Colonic mucosa (tissue), 4 donors: ENCODE results near the gene RNF214. TPM values are rescaled to one million over a fixed set of nuclear protein-coding genes. Genes with fewer than 3 reads are reported as not detected.
"Not testable (repeated sequence)": the region's sequence is repeated elsewhere in the genome, so short reads cannot be mapped to it uniquely, and the experiment has no call there.

ENCODE experiments used
- DNase-seq: peaks from one replicate; pipeline ENCODE4 v3.0.0-alpha.2; 2020
- H3K27ac ChIP-seq: fragments of 200-600 bp; one replicate; pipeline ENCODE4 v1.8.0; 2021
- H3K27me3 ChIP-seq: fragments of 200-600 bp; one replicate; pipeline ENCODE4 v1.8.0; 2021
- H3K36me3 ChIP-seq: fragments of 200-600 bp; one replicate; pipeline ENCODE4 v1.8.0; 2021
- H3K4me1 ChIP-seq: fragments of 200-600 bp; one replicate; pipeline ENCODE4 v1.8.0; 2021; ENCODE audit warnings: mild to moderate bottlenecking
- H3K4me3 ChIP-seq: fragments of 200-600 bp; one replicate; pipeline ENCODE4 v1.8.0; 2021
- H3K9ac ChIP-seq, 2 donors: one replicate each; pipeline ENCODE4 v1.7.0; 2013; ENCODE audit warnings: control low read depth in 2 of 2, low read depth in 2 of 2, low read length in 2 of 2
- H3K9me3 ChIP-seq: fragments of 200-600 bp; one replicate; pipeline ENCODE4 v1.8.0; 2021
- CTCF ChIP-seq: fragments of 200-600 bp; IDR thresholded peaks from one replicate; pipeline ENCODE4 v1.8.0; 2022; ENCODE audit warnings: antibody characterized with exemption, mild to moderate bottlenecking
- intact Hi-C: fragments of 100-400 bp; cut with DNase I; formaldehyde crosslinking; loops from one replicate; pipeline ENCODE4 v1.14.1; 2022
- total RNA-seq, 2 donors: library from RNA; stranded (reverse); fragmentation: NEBNext Ultra II Directional in 1 of 2; extraction: Animal tissue kit (Norgen Biotek cat#: 25700) in 1 of 2; gene quantifications; one replicate each; pipeline ENCODE4 v1.2.1, GENCODE V29; 2021
- donor health status: healthy.
- donor health status: DM: no; HTN: no; CAD: no.
- donor health status: DM: no; HTN: no; CAD: no.

The RNF214 gene
- total RNA-seq, 2 donors from 2014 or later: 20.0 to 20.3 TPM

DNA sequence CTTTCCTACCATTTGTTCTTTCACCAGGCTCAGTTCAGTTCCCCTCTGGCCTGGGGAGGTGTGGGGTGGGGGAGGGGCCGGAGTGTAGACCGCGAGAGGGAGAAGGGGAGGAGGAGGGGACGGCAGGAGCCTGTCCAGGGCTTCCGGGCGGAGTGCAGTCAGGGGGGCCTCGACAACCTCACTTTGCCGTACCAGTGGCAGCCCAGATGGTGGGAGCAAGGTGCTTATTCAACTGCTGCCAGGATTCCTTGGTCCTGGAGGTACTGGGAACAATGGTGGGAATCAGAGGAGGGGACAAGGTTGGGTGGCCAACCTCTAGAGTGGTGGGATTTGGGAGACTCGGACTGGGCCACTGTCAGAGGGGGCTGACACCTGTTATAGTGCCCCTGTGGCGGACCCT, 82.4 kb downstream of the RNF214 start:
- intact Hi-C loops: no loop called here
- Histone ChIP-seq H3K27me3 (no peaks in the 10 kb centered on the region), H3K9me3 (no peaks in the 10 kb centered on the region), H3K4me1 (peaks cover 11% of the 10 kb centered on the region), H3K9ac (peak overlapping the region; percentile 61 to 71), H3K27ac (no peak overlapping the region), H3K4me3 (peak overlapping the region; percentile 80), H3K36me3 (no peaks in the 10 kb centered on the region)
- no peak for DNase-seq
- TF ChIP-seq CTCF: no peak

- Histone ChIP-seq H3K36me3 (no peaks in the 10 kb centered on the region), H3K4me3 (peak overlapping the region; percentile 80), H3K27me3 (no peaks in the 10 kb centered on the region), H3K9me3 (no peaks in the 10 kb centered on the region), H3K27ac (no peak overlapping the region), H3K4me1 (peaks cover 11% of the 10 kb centered on the region), H3K9ac (peak overlapping the region; percentile 61 to 71)
- no peak for DNase-seq
- intact Hi-C loops: no loop called here
- TF ChIP-seq CTCF: no peak
Measured at GRCh38 chr11:117315285-117316196, 83.1 kb downstream of the RNF214 start.

DNA sequence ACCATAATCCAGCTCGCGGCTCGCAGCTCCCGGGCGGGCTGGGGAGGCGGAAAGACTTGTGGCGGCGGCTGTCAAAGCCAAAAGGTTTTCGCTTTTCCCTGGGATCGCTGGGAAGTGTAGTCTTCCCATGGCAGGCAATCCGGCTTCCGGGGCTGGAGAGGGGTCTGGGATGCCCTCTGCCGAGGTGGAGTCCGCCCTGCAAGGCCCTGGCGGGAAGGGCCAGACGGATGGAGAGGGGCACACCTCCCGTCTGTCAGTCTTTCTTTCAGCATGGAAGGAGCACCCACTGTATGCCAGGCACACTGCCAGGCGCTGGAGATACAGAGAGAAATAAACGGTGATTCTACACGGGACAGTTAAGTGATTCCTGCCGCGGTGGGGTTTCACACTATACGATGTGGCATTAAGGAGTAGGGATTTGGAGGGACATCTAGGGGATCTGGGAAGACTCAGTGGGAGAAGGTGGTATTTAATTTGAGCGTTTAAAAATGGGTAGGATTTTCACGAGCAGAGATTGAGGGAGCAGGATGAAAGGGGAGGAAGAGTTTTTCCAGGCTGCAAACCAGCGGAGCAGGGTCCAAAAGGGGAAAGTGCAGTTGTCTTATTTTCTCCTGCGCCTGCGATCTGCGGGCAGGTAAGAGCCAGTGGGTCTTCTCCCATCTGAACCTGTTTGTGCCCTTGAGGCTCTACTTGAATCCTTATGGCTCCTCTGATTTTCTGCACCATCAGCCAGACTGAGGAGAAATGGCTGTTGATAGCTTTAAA, 83.9 kb downstream of the RNF214 start, which contains the start of gene BACE1:
Gene BACE1, minus strand, starts transcription at position 60 of the 765 bp plus-strand sequence. CDS start 461 bp downstream, outside the sequence.
- no peak within 1 kb of the TSS for H3K27ac ChIP-seq
- intact Hi-C loops: no loop called here
- H3K4me3 ChIP-seq: peak within 1 kb of the TSS; percentile 80
- peak; percentile 78 for DNase-seq
- H3K9ac ChIP-seq: peak within 1 kb of the TSS; percentile 61 to 75
- H3K9me3 ChIP-seq: no peaks in the 10 kb centered on the region
- peaks cover 11% of the 10 kb centered on the region for H3K4me1 ChIP-seq
- no peaks in the 10 kb centered on the region for H3K27me3 ChIP-seq
- H3K36me3 ChIP-seq: no peaks in the 10 kb centered on the region
- TF ChIP-seq CTCF: peak; percentile 14

DNA sequence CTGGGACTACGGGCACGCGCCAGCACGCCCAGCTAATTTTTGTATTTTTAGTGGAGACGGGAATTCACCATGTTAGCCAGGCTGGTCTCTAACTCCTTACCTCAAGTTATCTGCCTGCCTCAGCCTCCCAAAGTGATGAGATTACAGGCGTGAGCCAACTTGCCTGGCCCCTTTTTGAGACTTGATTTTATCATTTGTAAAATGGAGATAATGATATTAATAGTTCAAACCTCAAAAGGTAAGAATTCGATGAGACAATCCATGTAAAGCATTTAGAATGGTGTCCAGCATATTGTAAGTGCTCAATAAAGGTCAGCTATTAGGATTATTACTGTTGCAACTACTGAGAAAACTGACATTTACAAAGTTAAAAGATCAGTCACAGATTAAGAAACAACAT, 86.3 kb downstream of the RNF214 start:
- intact Hi-C loops: no loop called here
- no peak for TF ChIP-seq CTCF
- H3K27ac ChIP-seq: no peak overlapping the region
- H3K9me3 ChIP-seq: no peaks in the 10 kb centered on the region
- no peak overlapping the region for H3K9ac ChIP-seq
- no peaks in the 10 kb centered on the region for H3K27me3 ChIP-seq
- H3K4me3 ChIP-seq: no peak overlapping the region
- no peaks in the 10 kb centered on the region for H3K36me3 ChIP-seq
- peaks cover 8% of the 10 kb centered on the region for H3K4me1 ChIP-seq
- no peak for DNase-seq

DNA sequence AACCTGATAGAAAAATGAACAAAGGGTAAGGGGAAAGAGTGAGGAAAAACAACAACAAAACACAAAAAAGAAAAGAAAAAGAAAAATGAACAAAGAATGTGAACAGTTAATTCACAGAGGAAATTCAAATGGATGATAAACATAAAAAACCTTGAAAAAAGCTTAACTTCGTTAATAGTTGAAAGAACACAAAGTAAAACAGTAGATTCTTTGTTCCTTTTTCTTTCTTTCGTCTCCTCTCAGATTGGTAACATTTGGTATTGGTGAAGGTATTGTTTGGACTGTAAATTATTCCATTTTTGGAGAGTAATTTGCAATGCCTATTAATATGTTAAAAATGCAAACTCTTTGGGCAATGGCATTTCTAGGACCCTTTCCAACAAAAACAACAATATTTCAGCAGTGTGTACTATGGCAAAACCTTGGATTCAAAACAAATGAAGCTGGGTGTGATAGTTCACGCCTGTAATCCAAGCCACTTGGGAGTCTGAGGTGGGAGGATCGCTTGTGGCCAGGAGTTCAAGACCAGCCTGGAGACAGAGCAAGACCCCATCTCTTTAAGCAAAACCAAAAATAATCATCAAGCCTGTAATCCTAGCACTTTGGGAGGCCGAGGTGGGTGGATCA, 86.9 kb downstream of the RNF214 start:
- Histone ChIP-seq H3K36me3 (no peaks in the 10 kb centered on the region), H3K27ac (no peak overlapping the region), H3K9me3 (no peaks in the 10 kb centered on the region), H3K9ac (no peak overlapping the region), H3K27me3 (no peaks in the 10 kb centered on the region), H3K4me3 (no peak overlapping the region), H3K4me1 (peaks cover 8% of the 10 kb centered on the region)
- DNase-seq: no peak
- intact Hi-C loops: no loop called here
- TF ChIP-seq CTCF: no peak

GRCh38 chr11:117327255-117327566, 94.7 kb downstream of the RNF214 start:
- Histone ChIP-seq H3K4me3 (peak overlapping the region; percentile 75), H3K27ac (peak overlapping the region; percentile 85)
- H3K36me3 ChIP-seq, H3K9me3 ChIP-seq, H3K4me1 ChIP-seq, H3K27me3 ChIP-seq, H3K9ac ChIP-seq, DNase-seq: not testable (repeated sequence)
- intact Hi-C loops: loop anchor here (5.0 kb wide), 1 partner anchor 95 kb away; the partner anchor contains the start of genes PCSK7 and RNF214
